ENCODE data around the gene CNOT4.
"Not testable (repeated sequence)": the region's sequence is repeated elsewhere in the genome, so short reads cannot be mapped to it uniquely, and the experiment has no call there.

The CNOT4 gene

GRCh38 chr7:135510592-135511183 is 786 bp upstream of the CNOT4 start:
- Histone ChIP-seq H3K4me1 (ENCODE audit: control insufficient read depth, low read depth, low read length) (peaks cover 7% of the 10 kb centered on the region), H3K4me3 (ENCODE audit: low read length) (peak overlapping the region; percentile 87), H3K27ac (ENCODE audit: low read length) (no peak overlapping the region), H3K36me3 (ENCODE audit: control insufficient read depth, low read depth, low read length) (no peaks in the 10 kb centered on the region), H3K9ac (ENCODE audit: low read length) (peak overlapping the region; percentile 49), H3K27me3 (ENCODE audit: control insufficient read depth, insufficient read depth, low read length) (peaks cover 8% of the 10 kb centered on the region), H3K9me3 (ENCODE audit: control insufficient read depth, low read depth, low read length) (no peaks in the 10 kb centered on the region)

DNA sequence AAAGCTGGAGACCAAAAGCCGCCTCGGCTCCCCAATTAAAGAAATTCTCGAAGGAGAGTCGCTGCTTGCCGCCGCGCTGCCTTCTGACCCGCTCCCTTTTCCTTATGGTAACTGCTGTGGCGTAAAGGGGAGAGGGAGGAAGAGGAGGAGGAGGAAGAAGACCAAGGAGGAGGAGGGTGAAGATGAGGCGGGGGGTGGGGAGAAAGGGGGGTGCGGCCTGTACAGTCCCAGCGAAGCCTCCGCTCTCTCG is 388 bp downstream of the CNOT4 start:
- Histone ChIP-seq H3K9ac (ENCODE audit: low read length) (peak overlapping the region; percentile 95), H3K27ac (ENCODE audit: low read length) (peak overlapping the region; percentile 88), H3K9me3 (ENCODE audit: control insufficient read depth, low read depth, low read length) (no peaks in the 10 kb centered on the region), H3K36me3 (ENCODE audit: control insufficient read depth, low read depth, low read length) (no peaks in the 10 kb centered on the region), H3K4me1 (ENCODE audit: control insufficient read depth, low read depth, low read length) (peaks cover 7% of the 10 kb centered on the region), H3K27me3 (ENCODE audit: control insufficient read depth, insufficient read depth, low read length) (peaks cover 8% of the 10 kb centered on the region), H3K4me3 (ENCODE audit: low read length) (peak overlapping the region; percentile 87)

- peak overlapping the region; percentile 95 for H3K9ac ChIP-seq (ENCODE audit: low read length)
- H3K27me3 ChIP-seq (ENCODE audit: control insufficient read depth, insufficient read depth, low read length) = peaks cover 8% of the 10 kb centered on the region
- peaks cover 7% of the 10 kb centered on the region for H3K4me1 ChIP-seq (ENCODE audit: control insufficient read depth, low read depth, low read length)
- peak overlapping the region; percentile 87 for H3K4me3 ChIP-seq (ENCODE audit: low read length)
- H3K27ac ChIP-seq (ENCODE audit: low read length) = peak overlapping the region; percentile 88
- H3K36me3 ChIP-seq (ENCODE audit: control insufficient read depth, low read depth, low read length) = no peaks in the 10 kb centered on the region
- no peaks in the 10 kb centered on the region for H3K9me3 ChIP-seq (ENCODE audit: control insufficient read depth, low read depth, low read length)
These were observed 866 bp downstream of the CNOT4 start for GRCh38 chr7:135508883-135509588.

- Histone ChIP-seq H3K4me3 (ENCODE audit: low read length) (no peak overlapping the region), H3K9ac (ENCODE audit: low read length) (no peak overlapping the region), H3K27ac (ENCODE audit: low read length) (no peak overlapping the region)
These were observed 8.5 kb downstream of the CNOT4 start for GRCh38 chr7:135501402-135501801.

DNA sequence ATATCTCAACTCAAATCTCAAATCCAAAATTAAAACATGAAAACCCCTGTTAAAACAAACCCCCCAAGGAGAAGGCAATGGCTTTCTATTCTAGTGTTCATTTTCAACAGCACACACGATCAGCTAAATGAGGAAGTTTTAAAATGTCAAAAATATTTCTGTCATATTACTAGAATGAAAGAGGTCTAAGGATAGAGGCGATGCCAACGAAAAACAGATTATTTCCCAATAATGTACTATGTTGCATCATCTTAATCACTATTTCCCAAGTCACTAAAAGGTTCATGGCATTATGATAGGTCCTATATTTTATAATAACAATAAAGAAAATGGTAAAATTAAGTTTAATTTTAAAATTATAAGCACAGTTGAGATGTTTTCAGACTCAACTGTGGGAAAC is 10.1 kb downstream of the CNOT4 start:
- Histone ChIP-seq H3K4me1 (ENCODE audit: control insufficient read depth, low read depth, low read length) (peaks cover 6% of the 10 kb centered on the region), H3K27ac (ENCODE audit: low read length) (no peak overlapping the region), H3K4me3 (ENCODE audit: low read length) (no peak overlapping the region), H3K9me3 (ENCODE audit: control insufficient read depth, low read depth, low read length) (no peaks in the 10 kb centered on the region), H3K36me3 (ENCODE audit: control insufficient read depth, low read depth, low read length) (no peaks in the 10 kb centered on the region), H3K9ac (ENCODE audit: low read length) (no peak overlapping the region), H3K27me3 (ENCODE audit: control insufficient read depth, insufficient read depth, low read length) (no peaks in the 10 kb centered on the region)

More at GRCh38 chr7:135501402-135501801, 8.5 kb downstream of the CNOT4 start:
- Histone ChIP-seq H3K4me1 (ENCODE audit: control insufficient read depth, low read depth, low read length) (peaks cover 6% of the 10 kb centered on the region), H3K36me3 (ENCODE audit: control insufficient read depth, low read depth, low read length) (no peaks in the 10 kb centered on the region), H3K27me3 (ENCODE audit: control insufficient read depth, insufficient read depth, low read length) (no peaks in the 10 kb centered on the region), H3K9me3 (ENCODE audit: control insufficient read depth, low read depth, low read length) (no peaks in the 10 kb centered on the region)

DNA sequence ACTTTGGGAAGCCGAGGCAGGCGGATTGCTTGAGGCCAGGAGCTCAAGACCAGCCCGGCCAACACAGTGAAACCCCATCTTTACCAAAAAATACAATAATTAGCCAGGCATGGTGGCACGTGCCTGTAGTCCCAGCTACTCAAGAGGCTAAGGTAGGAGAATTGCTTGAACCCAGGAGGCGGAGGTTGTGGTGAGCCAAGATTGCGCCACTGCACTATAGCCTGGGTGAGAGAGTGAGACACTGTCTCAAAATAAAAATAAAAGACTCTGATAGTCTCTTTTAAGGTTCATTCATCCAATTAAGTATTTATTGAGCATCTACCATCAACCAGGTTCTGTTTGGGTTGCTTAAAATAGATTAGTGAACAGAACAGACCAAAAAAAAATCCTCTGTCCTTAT is 12.7 kb downstream of the CNOT4 start:
- not testable (repeated sequence) for H3K27ac ChIP-seq (ENCODE audit: low read length); H3K36me3 ChIP-seq (ENCODE audit: control insufficient read depth, low read depth, low read length); H3K9ac ChIP-seq (ENCODE audit: low read length); H3K9me3 ChIP-seq (ENCODE audit: control insufficient read depth, low read depth, low read length); H3K27me3 ChIP-seq (ENCODE audit: control insufficient read depth, insufficient read depth, low read length); H3K4me3 ChIP-seq (ENCODE audit: low read length); H3K4me1 ChIP-seq (ENCODE audit: control insufficient read depth, low read depth, low read length)

GRCh38 chr7:135493362-135493761 is 16.5 kb downstream of the CNOT4 start:
- H3K9me3 ChIP-seq (ENCODE audit: control insufficient read depth, low read depth, low read length) = no peaks in the 10 kb centered on the region
- H3K9ac ChIP-seq (ENCODE audit: low read length) = no peak overlapping the region
- H3K36me3 ChIP-seq (ENCODE audit: control insufficient read depth, low read depth, low read length) = no peaks in the 10 kb centered on the region
- no peaks in the 10 kb centered on the region for H3K4me1 ChIP-seq (ENCODE audit: control insufficient read depth, low read depth, low read length)
- no peak overlapping the region for H3K4me3 ChIP-seq (ENCODE audit: low read length)
- no peak overlapping the region for H3K27ac ChIP-seq (ENCODE audit: low read length)
- H3K27me3 ChIP-seq (ENCODE audit: control insufficient read depth, insufficient read depth, low read length) = no peaks in the 10 kb centered on the region

GRCh38 chr7:135492151-135492550 is 17.8 kb downstream of the CNOT4 start:
- Histone ChIP-seq H3K4me3 (ENCODE audit: low read length) (no peak overlapping the region), H3K9me3 (ENCODE audit: control insufficient read depth, low read depth, low read length) (no peaks in the 10 kb centered on the region), H3K27ac (ENCODE audit: low read length) (no peak overlapping the region), H3K9ac (ENCODE audit: low read length) (no peak overlapping the region), H3K36me3 (ENCODE audit: control insufficient read depth, low read depth, low read length) (no peaks in the 10 kb centered on the region), H3K27me3 (ENCODE audit: control insufficient read depth, insufficient read depth, low read length) (no peaks in the 10 kb centered on the region), H3K4me1 (ENCODE audit: control insufficient read depth, low read depth, low read length) (no peaks in the 10 kb centered on the region)

DNA sequence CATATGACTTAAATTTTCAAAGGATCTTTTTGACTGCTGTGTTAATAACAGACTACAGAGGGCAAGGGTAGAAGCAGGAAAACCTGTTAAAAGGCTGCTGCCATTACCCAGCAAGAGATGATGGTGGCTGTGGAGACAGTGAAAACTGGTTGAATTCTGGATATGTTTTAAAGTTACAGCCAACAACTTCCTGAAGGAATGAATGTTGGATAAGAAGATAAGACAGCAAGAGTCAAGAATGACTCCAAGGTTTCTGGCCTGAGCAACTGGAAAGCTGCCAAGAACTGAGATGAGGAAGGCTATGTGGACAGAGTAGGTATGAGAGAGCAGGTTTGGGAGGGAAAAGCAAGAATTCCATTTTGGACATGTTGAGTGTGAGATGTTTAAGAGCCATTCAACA is 19.1 kb downstream of the CNOT4 start:
- no peak overlapping the region for H3K4me3 ChIP-seq (ENCODE audit: low read length)
- H3K27me3 ChIP-seq (ENCODE audit: control insufficient read depth, insufficient read depth, low read length) = no peaks in the 10 kb centered on the region
- no peak overlapping the region for H3K9ac ChIP-seq (ENCODE audit: low read length)
- no peaks in the 10 kb centered on the region for H3K36me3 ChIP-seq (ENCODE audit: control insufficient read depth, low read depth, low read length)
- no peaks in the 10 kb centered on the region for H3K9me3 ChIP-seq (ENCODE audit: control insufficient read depth, low read depth, low read length)
- H3K27ac ChIP-seq (ENCODE audit: low read length) = no peak overlapping the region
- no peaks in the 10 kb centered on the region for H3K4me1 ChIP-seq (ENCODE audit: control insufficient read depth, low read depth, low read length)

DNA sequence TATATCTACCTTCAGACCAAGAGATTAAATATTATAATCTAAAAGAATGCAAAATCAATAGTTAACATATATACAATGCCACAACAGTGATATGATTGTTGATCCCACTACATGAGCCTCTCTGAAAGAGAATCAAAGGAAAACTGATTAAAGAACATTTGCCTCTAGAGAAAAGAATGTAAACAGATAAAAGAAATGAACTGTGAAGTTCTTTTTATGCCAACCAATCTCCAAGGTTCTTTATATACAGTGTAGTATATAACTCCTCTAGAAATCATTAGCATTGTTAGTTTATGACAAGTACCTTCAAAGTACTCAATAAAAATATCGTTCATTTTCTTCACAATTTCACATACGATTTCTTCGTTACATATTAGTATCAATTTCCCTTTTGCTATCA is 20.1 kb downstream of the CNOT4 start:
- Histone ChIP-seq H3K4me1 (ENCODE audit: control insufficient read depth, low read depth, low read length) (no peaks in the 10 kb centered on the region), H3K9me3 (ENCODE audit: control insufficient read depth, low read depth, low read length) (no peaks in the 10 kb centered on the region), H3K27ac (ENCODE audit: low read length) (no peak overlapping the region), H3K4me3 (ENCODE audit: low read length) (no peak overlapping the region), H3K9ac (ENCODE audit: low read length) (no peak overlapping the region), H3K36me3 (ENCODE audit: control insufficient read depth, low read depth, low read length) (no peaks in the 10 kb centered on the region), H3K27me3 (ENCODE audit: control insufficient read depth, insufficient read depth, low read length) (no peaks in the 10 kb centered on the region)

DNA sequence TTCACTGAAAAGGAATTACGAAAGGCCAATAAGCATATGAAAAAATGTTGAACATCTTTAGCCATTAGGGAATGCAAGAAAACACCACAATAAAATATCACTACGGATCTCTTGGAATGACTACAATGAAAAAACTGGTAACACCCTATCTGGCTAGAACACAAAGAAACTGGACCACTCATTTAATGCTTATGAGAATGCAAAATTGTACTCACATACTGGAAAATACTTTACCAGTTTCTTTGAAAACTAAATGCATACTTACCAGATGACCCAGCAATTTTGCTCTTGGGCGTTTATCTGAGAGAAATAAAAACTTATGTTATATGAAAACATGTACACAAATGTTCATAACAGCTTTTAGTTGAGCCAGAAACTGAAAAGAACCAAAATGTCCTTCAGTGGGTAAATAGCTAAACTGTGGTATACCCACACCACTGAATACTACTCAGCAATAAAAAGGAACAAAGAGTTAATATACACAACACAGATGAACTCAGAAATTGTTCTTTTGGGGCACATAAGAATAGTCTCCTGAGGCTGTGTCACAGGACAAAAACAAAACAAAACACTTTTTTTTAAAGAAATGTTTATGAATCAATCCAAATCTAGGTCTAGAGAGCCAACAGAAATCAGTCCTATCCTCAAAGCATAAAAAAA is 23.5 kb downstream of the CNOT4 start:
- H3K36me3 ChIP-seq (ENCODE audit: control insufficient read depth, low read depth, low read length) = no peaks in the 10 kb centered on the region
- H3K9me3 ChIP-seq (ENCODE audit: control insufficient read depth, low read depth, low read length) = no peaks in the 10 kb centered on the region
- no peak overlapping the region for H3K4me3 ChIP-seq (ENCODE audit: low read length)
- no peak overlapping the region for H3K9ac ChIP-seq (ENCODE audit: low read length)
- H3K27ac ChIP-seq (ENCODE audit: low read length) = no peak overlapping the region
- H3K27me3 ChIP-seq (ENCODE audit: control insufficient read depth, insufficient read depth, low read length) = no peaks in the 10 kb centered on the region
- no peaks in the 10 kb centered on the region for H3K4me1 ChIP-seq (ENCODE audit: control insufficient read depth, low read depth, low read length)

DNA sequence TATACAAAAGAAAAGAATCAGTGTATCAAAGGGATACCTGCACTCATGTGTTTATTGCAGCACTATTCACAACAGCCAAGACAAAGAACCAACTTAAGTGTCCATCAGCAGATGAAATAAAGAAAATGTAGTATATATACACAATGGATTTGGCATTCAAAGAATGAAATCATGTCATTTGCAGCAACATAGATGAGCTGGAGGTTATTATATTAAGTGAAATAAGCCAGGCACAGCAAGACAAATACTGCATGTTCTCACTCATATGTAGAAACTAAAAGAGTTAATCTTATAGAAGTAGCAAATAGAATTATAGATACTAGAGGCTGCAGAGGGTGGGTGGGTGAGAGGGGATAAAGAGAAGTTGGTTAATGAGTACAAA is 28.3 kb downstream of the CNOT4 start:
- Histone ChIP-seq H3K27me3 (ENCODE audit: control insufficient read depth, insufficient read depth, low read length) (no peaks in the 10 kb centered on the region), H3K36me3 (ENCODE audit: control insufficient read depth, low read depth, low read length) (no peaks in the 10 kb centered on the region), H3K4me3 (ENCODE audit: low read length) (no peak overlapping the region), H3K27ac (ENCODE audit: low read length) (no peak overlapping the region), H3K9ac (ENCODE audit: low read length) (no peak overlapping the region), H3K9me3 (ENCODE audit: control insufficient read depth, low read depth, low read length) (no peaks in the 10 kb centered on the region), H3K4me1 (ENCODE audit: control insufficient read depth, low read depth, low read length) (no peaks in the 10 kb centered on the region)

Data from iPS-18a (cell line).